ENCODE results near the gene SEC22C.

Gene SEC22C

GRCh38 chr3:42530073-42530472 is 51.7 kb downstream of the SEC22C start:
- Histone ChIP-seq H3K4me1 (ENCODE audit: control insufficient read depth, insufficient read depth, low read depth, low read length) (peaks cover 11% of the 10 kb centered on the region), H2AK5ac (ENCODE audit: low read length, severe bottlenecking) (no peak overlapping the region), H3K36me3 (ENCODE audit: control insufficient read depth in 1 of 2, insufficient read depth in 2 of 2, low read depth in 1 of 2, low read length in 2 of 2) (no peaks in the 10 kb centered on the region), H2BK15ac (ENCODE audit: low read depth, poor library complexity, severe bottlenecking) (no peak overlapping the region), H2BK12ac (ENCODE audit: low read length in 2 of 2) (no peak overlapping the region), H3K14ac (ENCODE audit: low read length in 2 of 2) (no peak overlapping the region), H3K23ac (ENCODE audit: low read length in 2 of 2) (no peak overlapping the region), H3K4me2 (ENCODE audit: low read length, poor library complexity, severe bottlenecking) (no peak overlapping the region), H3K27me3 (ENCODE audit: control insufficient read depth in 1 of 2, insufficient read depth in 1 of 2, low read length in 2 of 2) (peaks cover 22 to 64% of the 10 kb centered on the region in 2 experiments), H2BK5ac (ENCODE audit: low read depth, low read length, poor library complexity, severe bottlenecking) (no peak overlapping the region), H3K9ac (ENCODE audit: low read length) (no peak overlapping the region), H3K27ac (ENCODE audit: low read length, poor library complexity, severe bottlenecking) (no peak overlapping the region), H4K91ac (ENCODE audit: low read length) (no peak overlapping the region), H3K79me1 (replicated peaks; ENCODE audit: low read length, poor library complexity, severe bottlenecking) (no peaks in the 10 kb centered on the region), H2AFZ (ENCODE audit: low read depth, low read length) (no peak overlapping the region), H3K4ac (ENCODE audit: low read depth in 1 of 2, low read length in 2 of 2) (no peak overlapping the region), H2BK120ac (ENCODE audit: low read depth, low read length) (no peak overlapping the region), H3K18ac (ENCODE audit: low read depth in 1 of 2, low read length in 2 of 2) (no peak overlapping the region), H3K9me3 (ENCODE audit: control insufficient read depth, low read length) (no peaks in the 10 kb centered on the region), H4K8ac (ENCODE audit: low read length) (no peak overlapping the region), H3K4me3 (ENCODE audit: insufficient read depth in 1 of 2, low read depth in 1 of 2, low read length in 2 of 2) (no peak overlapping the region)
- DNase-seq, result no peak

GRCh38 chr3:42529468-42529867 is 52.3 kb downstream of the SEC22C start:
- no peak overlapping the region for H2AK5ac ChIP-seq (ENCODE audit: low read length, severe bottlenecking)
- no peak overlapping the region for H3K9ac ChIP-seq (ENCODE audit: low read length)
- no peak overlapping the region for H3K4me3 ChIP-seq (ENCODE audit: insufficient read depth in 1 of 2, low read depth in 1 of 2, low read length in 2 of 2)
- H2BK12ac ChIP-seq (ENCODE audit: low read length in 2 of 2), result no peak overlapping the region
- peaks cover 17 to 58% of the 10 kb centered on the region in 2 experiments for H3K27me3 ChIP-seq (ENCODE audit: control insufficient read depth in 1 of 2, insufficient read depth in 1 of 2, low read length in 2 of 2)
- no peak overlapping the region for H2BK15ac ChIP-seq (ENCODE audit: low read depth, poor library complexity, severe bottlenecking)
- no peak overlapping the region for H3K23ac ChIP-seq (ENCODE audit: low read length in 2 of 2)
- no peak overlapping the region for H4K91ac ChIP-seq (ENCODE audit: low read length)
- H3K4me1 ChIP-seq (ENCODE audit: control insufficient read depth, insufficient read depth, low read depth, low read length), result peaks cover 11% of the 10 kb centered on the region
- no peaks in the 10 kb centered on the region for H3K9me3 ChIP-seq (ENCODE audit: control insufficient read depth, low read length)
- WGBS, result 98% methylated on average over 2 of the region's 2 CpGs
- no peak overlapping the region for H2BK5ac ChIP-seq (ENCODE audit: low read depth, low read length, poor library complexity, severe bottlenecking)
- H3K27ac ChIP-seq (ENCODE audit: low read length, poor library complexity, severe bottlenecking), result no peak overlapping the region
- H2AFZ ChIP-seq (ENCODE audit: low read depth, low read length), result no peak overlapping the region
- no peak overlapping the region for H3K18ac ChIP-seq (ENCODE audit: low read depth in 1 of 2, low read length in 2 of 2)
- H3K36me3 ChIP-seq (ENCODE audit: control insufficient read depth in 1 of 2, insufficient read depth in 2 of 2, low read depth in 1 of 2, low read length in 2 of 2), result no peaks in the 10 kb centered on the region
- H3K4ac ChIP-seq (ENCODE audit: low read depth in 1 of 2, low read length in 2 of 2), result no peak overlapping the region
- no peaks in the 10 kb centered on the region for H3K79me1 ChIP-seq (replicated peaks; ENCODE audit: low read length, poor library complexity, severe bottlenecking)
- no peak overlapping the region for H2BK120ac ChIP-seq (ENCODE audit: low read depth, low read length)
- no peak overlapping the region for H4K8ac ChIP-seq (ENCODE audit: low read length)
- no peak overlapping the region for H3K14ac ChIP-seq (ENCODE audit: low read length in 2 of 2)
- H3K4me2 ChIP-seq (ENCODE audit: low read length, poor library complexity, severe bottlenecking), result no peak overlapping the region
- no peak for DNase-seq

- Histone ChIP-seq H2AK5ac (ENCODE audit: low read length, severe bottlenecking) (no peak overlapping the region), H4K8ac (ENCODE audit: low read length) (no peak overlapping the region), H3K18ac (ENCODE audit: low read depth in 1 of 2, low read length in 2 of 2) (no peak overlapping the region), H3K9ac (ENCODE audit: low read length) (no peak overlapping the region), H3K4me1 (ENCODE audit: control insufficient read depth, insufficient read depth, low read depth, low read length) (peaks cover 11% of the 10 kb centered on the region), H2AFZ (ENCODE audit: low read depth, low read length) (no peak overlapping the region), H3K4me2 (ENCODE audit: low read length, poor library complexity, severe bottlenecking) (no peak overlapping the region), H3K9me3 (ENCODE audit: control insufficient read depth, low read length) (no peaks in the 10 kb centered on the region), H2BK12ac (ENCODE audit: low read length in 2 of 2) (no peak overlapping the region), H3K27ac (ENCODE audit: low read length, poor library complexity, severe bottlenecking) (no peak overlapping the region), H2BK120ac (ENCODE audit: low read depth, low read length) (no peak overlapping the region), H3K79me1 (replicated peaks; ENCODE audit: low read length, poor library complexity, severe bottlenecking) (no peaks in the 10 kb centered on the region), H2BK15ac (ENCODE audit: low read depth, poor library complexity, severe bottlenecking) (no peak overlapping the region), H3K14ac (ENCODE audit: low read length in 2 of 2) (no peak overlapping the region), H3K4me3 (ENCODE audit: insufficient read depth in 1 of 2, low read depth in 1 of 2, low read length in 2 of 2) (no peak overlapping the region), H3K27me3 (ENCODE audit: control insufficient read depth in 1 of 2, insufficient read depth in 1 of 2, low read length in 2 of 2) (peaks cover 12 to 38% of the 10 kb centered on the region in 2 experiments), H3K4ac (ENCODE audit: low read depth in 1 of 2, low read length in 2 of 2) (no peak overlapping the region), H3K23ac (ENCODE audit: low read length in 2 of 2) (no peak overlapping the region), H3K36me3 (ENCODE audit: control insufficient read depth in 1 of 2, insufficient read depth in 2 of 2, low read depth in 1 of 2, low read length in 2 of 2) (no peaks in the 10 kb centered on the region), H4K91ac (ENCODE audit: low read length) (no peak overlapping the region), H2BK5ac (ENCODE audit: low read depth, low read length, poor library complexity, severe bottlenecking) (no peak overlapping the region)
- WGBS, result 95% methylated on average over 11 of the region's 11 CpGs
- no peak for DNase-seq
Measured at GRCh38 chr3:42527368-42527917, 54.3 kb downstream of the SEC22C start.

GRCh38 chr3:42526616-42527367 is 55.0 kb downstream of the SEC22C start:
- no peak overlapping the region for H2BK15ac ChIP-seq (ENCODE audit: low read depth, poor library complexity, severe bottlenecking)
- H3K36me3 ChIP-seq (ENCODE audit: control insufficient read depth in 1 of 2, insufficient read depth in 2 of 2, low read depth in 1 of 2, low read length in 2 of 2), result no peaks in the 10 kb centered on the region
- no peaks in the 10 kb centered on the region for H3K79me1 ChIP-seq (replicated peaks; ENCODE audit: low read length, poor library complexity, severe bottlenecking)
- no peaks in the 10 kb centered on the region for H3K9me3 ChIP-seq (ENCODE audit: control insufficient read depth, low read length)
- no peak overlapping the region for H3K23ac ChIP-seq (ENCODE audit: low read length in 2 of 2)
- no peak overlapping the region for H2BK5ac ChIP-seq (ENCODE audit: low read depth, low read length, poor library complexity, severe bottlenecking)
- H3K4me3 ChIP-seq (ENCODE audit: insufficient read depth in 1 of 2, low read depth in 1 of 2, low read length in 2 of 2), result no peak overlapping the region
- H3K27me3 ChIP-seq (ENCODE audit: control insufficient read depth in 1 of 2, insufficient read depth in 1 of 2, low read length in 2 of 2), result peaks cover 10 to 32% of the 10 kb centered on the region in 2 experiments
- H2BK120ac ChIP-seq (ENCODE audit: low read depth, low read length), result no peak overlapping the region
- H2BK12ac ChIP-seq (ENCODE audit: low read length in 2 of 2), result no peak overlapping the region
- no peak overlapping the region for H3K9ac ChIP-seq (ENCODE audit: low read length)
- no peak for DNase-seq
- no peak overlapping the region for H3K4me2 ChIP-seq (ENCODE audit: low read length, poor library complexity, severe bottlenecking)
- H3K27ac ChIP-seq (ENCODE audit: low read length, poor library complexity, severe bottlenecking), result no peak overlapping the region
- WGBS, result 86% methylated on average over 15 of the region's 15 CpGs
- H4K8ac ChIP-seq (ENCODE audit: low read length), result no peak overlapping the region
- peaks cover 11% of the 10 kb centered on the region for H3K4me1 ChIP-seq (ENCODE audit: control insufficient read depth, insufficient read depth, low read depth, low read length)
- no peak overlapping the region for H4K91ac ChIP-seq (ENCODE audit: low read length)
- no peak overlapping the region for H2AFZ ChIP-seq (ENCODE audit: low read depth, low read length)
- no peak overlapping the region for H3K18ac ChIP-seq (ENCODE audit: low read depth in 1 of 2, low read length in 2 of 2)
- no peak overlapping the region for H3K14ac ChIP-seq (ENCODE audit: low read length in 2 of 2)
- H3K4ac ChIP-seq (ENCODE audit: low read depth in 1 of 2, low read length in 2 of 2), result no peak overlapping the region
- H2AK5ac ChIP-seq (ENCODE audit: low read length, severe bottlenecking), result no peak overlapping the region
